Glutamatergic neuron (in vitro differentiated cells): Measurements from ENCODE around the gene HNRNPUL1. TPM values are rescaled to one million over a fixed set of nuclear protein-coding genes. Genes with fewer than 3 reads are reported as not detected.
A peak's percentile ranks its signal among the peaks of the same experiment; 100 is the strongest.

Experiments used
- DNase-seq: peaks from one replicate; pipeline ENCODE4 v3.0.0; 2022
- H3K27ac Mint-ChIP-seq: one replicate; pipeline ENCODE4 v1.8.0; 2020; ENCODE audit warnings: mild to moderate bottlenecking, mixed read lengths, inconsistent platforms; ENCODE audit not compliant: unreplicated experiment
- H3K27me3 Mint-ChIP-seq: one replicate; pipeline ENCODE4 v1.8.0; 2020; ENCODE audit warnings: mild to moderate bottlenecking, moderate library complexity, mixed read lengths, inconsistent platforms; ENCODE audit not compliant: unreplicated experiment
- H3K36me3 Mint-ChIP-seq: one replicate; pipeline ENCODE4 v1.8.0; 2020; ENCODE audit warnings: mild to moderate bottlenecking, mixed read lengths, inconsistent platforms; ENCODE audit not compliant: unreplicated experiment
- H3K4me1 Mint-ChIP-seq: one replicate; pipeline ENCODE4 v1.8.0; 2020; ENCODE audit warnings: mild to moderate bottlenecking, low read depth, mixed read lengths, inconsistent platforms; ENCODE audit not compliant: unreplicated experiment
- H3K4me3 Mint-ChIP-seq: one replicate; pipeline ENCODE4 v1.8.0; 2020; ENCODE audit warnings: mild to moderate bottlenecking, mixed read lengths, inconsistent platforms; ENCODE audit not compliant: unreplicated experiment
- H3K9me3 Mint-ChIP-seq: one replicate; pipeline ENCODE4 v1.8.0; 2020; ENCODE audit warnings: mild to moderate bottlenecking, moderate library complexity, mixed read lengths, inconsistent platforms; ENCODE audit not compliant: unreplicated experiment
- CTCF ChIP-seq: fragments of 200-600 bp; sonication (generic); IDR thresholded peaks from one replicate; pipeline ENCODE4 v1.5.0; 2021; ENCODE audit not compliant: partially characterized antibody, unreplicated experiment
- total RNA-seq: library from RNA; stranded (reverse); fragmentation: NEBNext Ultra II Directional; extraction: Animal tissue kit (Norgen Biotek cat#: 25700); gene quantifications from one replicate; pipeline ENCODE4 v1.2.1, GENCODE V29; 2021; ENCODE audit not compliant: unreplicated experiment

Gene HNRNPUL1
- total RNA-seq, 1 donor from 2014 or later = 201 TPM

GRCh38 chr19:41350735-41351338 is 86.7 kb downstream of the HNRNPUL1 start:
- peaks cover 5% of the 10 kb centered on the region for H3K36me3 Mint-ChIP-seq
- H3K27ac Mint-ChIP-seq = peak overlapping the region; percentile 35
- H3K4me3 Mint-ChIP-seq = peak overlapping the region; percentile 91
- peaks cover 18% of the 10 kb centered on the region for H3K27me3 Mint-ChIP-seq
- no peak for DNase-seq
- H3K4me1 Mint-ChIP-seq = peaks cover 9% of the 10 kb centered on the region
- TF ChIP-seq CTCF = no peak
- H3K9me3 Mint-ChIP-seq = peaks cover 12% of the 10 kb centered on the region

GRCh38 chr19:41351339-41352245 is 87.4 kb downstream of the HNRNPUL1 start:
- TF ChIP-seq CTCF = no peak
- H3K27me3 Mint-ChIP-seq = peaks cover 20% of the 10 kb centered on the region
- H3K36me3 Mint-ChIP-seq = peaks cover 5% of the 10 kb centered on the region

GRCh38 chr19:41352279-41352608 is 88.1 kb downstream of the HNRNPUL1 start:
- Mint-ChIP-seq H3K27ac (no peak overlapping the region), H3K4me3 (peak overlapping the region; percentile 99), H3K4me1 (peaks cover 9% of the 10 kb centered on the region), H3K36me3 (peaks cover 5% of the 10 kb centered on the region), H3K9me3 (peaks cover 12% of the 10 kb centered on the region), H3K27me3 (peaks cover 20% of the 10 kb centered on the region)
- TF ChIP-seq CTCF = no peak
- no peak for DNase-seq

More at GRCh38 chr19:41351339-41352245, 87.4 kb downstream of the HNRNPUL1 start:
- H3K9me3 Mint-ChIP-seq = peaks cover 12% of the 10 kb centered on the region
- peak; percentile 45 for DNase-seq
- peaks cover 9% of the 10 kb centered on the region for H3K4me1 Mint-ChIP-seq
- peak overlapping the region; percentile 99 for H3K4me3 Mint-ChIP-seq
- H3K27ac Mint-ChIP-seq = no peak overlapping the region

GRCh38 chr19:41352609-41353465 is 88.7 kb downstream of the HNRNPUL1 start:
- Mint-ChIP-seq H3K27me3 (peaks cover 20% of the 10 kb centered on the region), H3K9me3 (peaks cover 12% of the 10 kb centered on the region), H3K36me3 (peaks cover 5% of the 10 kb centered on the region), H3K4me1 (peaks cover 9% of the 10 kb centered on the region), H3K27ac (peak overlapping the region; percentile 75), H3K4me3 (peak overlapping the region; percentile 99)
- peak; percentile 66 for DNase-seq
- peak; percentile 10 for TF ChIP-seq CTCF
